Activated T-cell treated with anti-CD3 and anti-CD28 coated beads, Interleukin-2, amount 50 U/mL, for 48 hours (primary cell): ENCODE measurements around the gene DGAT2.

ENCODE experiments used
- DNase-seq, 2 experiments: peaks; one replicate each; pipeline ENCODE4 v3.0.0-alpha.2; 2020

Gene DGAT2

GRCh38 chr11:75831915-75832502, 63.4 kb downstream of the DGAT2 start:
- DNase-seq = no peak

- no peak for DNase-seq
These were observed 66.2 kb downstream of the DGAT2 start for GRCh38 chr11:75834728-75835127.

- DNase-seq = no peak
These were observed 67.8 kb downstream of the DGAT2 start for GRCh38 chr11:75836417-75836816.

- DNase-seq = no peak
These were observed 71.3 kb downstream of the DGAT2 start for GRCh38 chr11:75839851-75840250.

- no peak for DNase-seq
These were observed 71.9 kb downstream of the DGAT2 start for GRCh38 chr11:75840522-75840921.

GRCh38 chr11:75841739-75842138, 73.2 kb downstream of the DGAT2 start:
- no peak for DNase-seq

GRCh38 chr11:75845324-75845723, 76.7 kb downstream of the DGAT2 start:
- DNase-seq = no peak

- DNase-seq = no peak
These were observed 81.3 kb downstream of the DGAT2 start for GRCh38 chr11:75849894-75850293.

- no peak for DNase-seq
These were observed 82.2 kb downstream of the DGAT2 start for GRCh38 chr11:75850787-75851186.
